GM10847 (cell line): ENCODE results near the gene ZBTB17.

ENCODE experiments used
- POLR2A ChIP-seq: IDR thresholded peaks from 2 replicates; pipeline ENCODE4 v1.6.1; 2011; ENCODE audit not compliant: insufficient read length; ENCODE audit errors: extremely low read depth

Gene ZBTB17

GRCh38 chr1:15931884-15932283 is 44.0 kb downstream of the ZBTB17 start:
- TF ChIP-seq POLR2A = no peak

GRCh38 chr1:15931401-15931800 is 44.5 kb downstream of the ZBTB17 start:
- no peak for TF ChIP-seq POLR2A

GRCh38 chr1:15928971-15929965 is 46.6 kb downstream of the ZBTB17 start:
- no peak for TF ChIP-seq POLR2A

- TF ChIP-seq POLR2A = no peak
These were observed 52.7 kb downstream of the ZBTB17 start for GRCh38 chr1:15923241-15923640.

GRCh38 chr1:15918962-15919715 is 56.8 kb downstream of the ZBTB17 start:
- no peak for TF ChIP-seq POLR2A

GRCh38 chr1:15916916-15917315 is 59.0 kb downstream of the ZBTB17 start:
- TF ChIP-seq POLR2A = no peak

- no peak for TF ChIP-seq POLR2A
These were observed 59.5 kb downstream of the ZBTB17 start for GRCh38 chr1:15916417-15916816.

GRCh38 chr1:15915991-15916390 is 59.9 kb downstream of the ZBTB17 start:
- TF ChIP-seq POLR2A = no peak

GRCh38 chr1:15911927-15912326 is 64.0 kb downstream of the ZBTB17 start:
- TF ChIP-seq POLR2A = no peak

GRCh38 chr1:15911141-15911540 is 64.8 kb downstream of the ZBTB17 start:
- no peak for TF ChIP-seq POLR2A

GRCh38 chr1:15908597-15908996 is 67.3 kb downstream of the ZBTB17 start:
- no peak for TF ChIP-seq POLR2A

GRCh38 chr1:15902882-15903281 is 73.0 kb downstream of the ZBTB17 start:
- no peak for TF ChIP-seq POLR2A

- no peak for TF ChIP-seq POLR2A
These were observed 75.1 kb downstream of the ZBTB17 start for GRCh38 chr1:15900662-15901279.

GRCh38 chr1:15899266-15899665 is 76.6 kb downstream of the ZBTB17 start:
- no peak for TF ChIP-seq POLR2A

- no peak for TF ChIP-seq POLR2A
These were observed 80.7 kb downstream of the ZBTB17 start for GRCh38 chr1:15895233-15895632.
